Mesodermal cell (in vitro differentiated cells): ENCODE data around the gene NTMT2.
"Not testable (repeated sequence)": the region's sequence is repeated elsewhere in the genome, so short reads cannot be mapped to it uniquely, and the experiment has no call there.

Source experiments
- H3K27ac ChIP-seq: 2 replicates; pipeline ENCODE4 v1.7.0; 2013; ENCODE audit warnings: mild to moderate bottlenecking, low read depth, low read length, moderate library complexity; ENCODE audit not compliant: severe bottlenecking
- H3K36me3 ChIP-seq: 2 replicates; pipeline ENCODE4 v1.7.1; 2013; ENCODE audit warnings: mild to moderate bottlenecking, low read length, moderate library complexity; ENCODE audit not compliant: control insufficient read depth, insufficient read depth
- H3K4me1 ChIP-seq: one replicate; pipeline ENCODE4 v1.7.1; 2013; ENCODE audit warnings: mild to moderate bottlenecking, low read length; ENCODE audit not compliant: insufficient read depth, control insufficient read depth, poor library complexity, severe bottlenecking
- H3K4me3 ChIP-seq: 2 replicates; pipeline ENCODE4 v1.7.0; 2013; ENCODE audit warnings: low read length, control low read depth, mild to moderate bottlenecking; ENCODE audit not compliant: insufficient read depth, poor library complexity, severe bottlenecking; ENCODE audit errors: extremely low read depth
- H3K9me3 ChIP-seq: 2 replicates; pipeline ENCODE4 v1.7.1; 2013; ENCODE audit warnings: mild to moderate bottlenecking, low read length, moderate library complexity; ENCODE audit not compliant: control insufficient read depth
- WGBS, 2 experiments: methylation state at CpG; one replicate each; pipeline ENCODE4 v1.1.5; 2013; ENCODE audit warnings: missing lambda C conversion rate in 2 of 2; ENCODE audit not compliant: insufficient coverage in 2 of 2; 5-methylcytosine and 5-hydroxymethylcytosine counted together

NTMT2 gene

DNA sequence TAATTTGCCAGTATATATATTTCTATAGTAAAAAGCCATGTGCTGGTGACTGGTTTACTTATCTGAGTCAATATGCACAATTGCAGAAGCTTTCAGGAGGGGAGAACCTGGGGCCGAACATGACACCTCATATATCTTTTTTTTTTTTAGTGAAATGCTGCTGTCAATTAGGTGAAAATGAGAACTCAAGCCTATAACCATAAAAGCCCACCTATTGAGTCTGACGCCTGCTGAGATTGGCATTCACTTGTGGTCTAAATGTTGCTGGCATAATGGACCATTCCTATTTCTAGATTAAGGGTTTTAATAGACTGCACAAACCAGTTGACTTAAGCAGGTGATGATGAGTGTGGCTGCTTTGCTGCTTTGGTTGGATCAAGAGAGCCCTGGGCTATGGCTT, 10.8 kb downstream of the NTMT2 start:
- Histone ChIP-seq H3K9me3 (peaks cover 5% of the 10 kb centered on the region), H3K27ac (no peak overlapping the region), H3K4me3 (no peak overlapping the region), H3K4me1 (no peaks in the 10 kb centered on the region), H3K36me3 (no peaks in the 10 kb centered on the region)
- no CpG with 5 or more reads among the region's 2 CpGs for WGBS, 2 experiments

- H3K4me1 ChIP-seq: peaks cover 8% of the 10 kb centered on the region
- peaks cover 5% of the 10 kb centered on the region for H3K9me3 ChIP-seq
- H3K27ac ChIP-seq: no peak overlapping the region
- no peak overlapping the region for H3K4me3 ChIP-seq
- WGBS, 2 experiments: 100% methylated on average over 2 of the region's 2 CpGs; no CpG with 5 or more reads in 1 of the 2 experiments
- H3K36me3 ChIP-seq: no peaks in the 10 kb centered on the region
Observed at GRCh38 chr1:170157820-170158219, 12.1 kb downstream of the NTMT2 start.

GRCh38 chr1:170162459-170163246, 16.9 kb downstream of the NTMT2 start:
- Histone ChIP-seq H3K27ac (peak overlapping the region; percentile 88), H3K36me3 (no peaks in the 10 kb centered on the region), H3K4me3 (no peak overlapping the region), H3K4me1 (peaks cover 15% of the 10 kb centered on the region), H3K9me3 (no peaks in the 10 kb centered on the region)
- WGBS, 2 experiments: 50 to 59% methylated on average over 7 of the region's 8 CpGs

- Histone ChIP-seq H3K9me3 (no peaks in the 10 kb centered on the region), H3K27ac (no peak overlapping the region), H3K36me3 (no peaks in the 10 kb centered on the region), H3K4me1 (peaks cover 15% of the 10 kb centered on the region), H3K4me3 (no peak overlapping the region)
- WGBS, 2 experiments: no CpG with 5 or more reads among the region's 4 CpGs
Observed at GRCh38 chr1:170164103-170164763, 18.5 kb downstream of the NTMT2 start.

GRCh38 chr1:170166518-170167180, 20.9 kb downstream of the NTMT2 start:
- Histone ChIP-seq H3K4me3 (no peak overlapping the region), H3K4me1 (peaks cover 15% of the 10 kb centered on the region), H3K36me3 (no peaks in the 10 kb centered on the region), H3K27ac (no peak overlapping the region), H3K9me3 (no peaks in the 10 kb centered on the region)
- 88 to 100% methylated on average over 3 of the region's 7 CpGs for WGBS, 2 experiments

GRCh38 chr1:170168265-170168664, 22.5 kb downstream of the NTMT2 start:
- H3K4me3 ChIP-seq: no peak overlapping the region

DNA sequence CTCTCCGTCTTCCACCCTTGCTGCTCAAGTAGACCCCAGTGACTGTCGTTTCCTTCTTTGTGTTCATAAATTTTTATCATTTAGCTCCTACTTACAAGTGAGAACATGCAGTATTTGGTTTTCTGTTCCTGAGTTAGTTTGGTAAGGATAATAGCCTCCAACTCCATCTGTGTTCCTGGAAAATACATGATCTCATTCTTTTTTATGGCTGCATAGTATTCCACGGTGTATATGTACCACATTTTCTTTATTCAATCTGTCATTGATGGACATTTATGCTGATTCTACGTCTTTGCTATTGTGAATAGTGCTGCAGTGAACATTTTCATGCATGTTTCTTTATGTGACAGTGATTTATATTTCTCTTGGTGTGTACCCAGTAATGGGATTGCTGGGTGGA, 24.8 kb downstream of the NTMT2 start:
- H3K36me3 ChIP-seq, H3K27ac ChIP-seq, H3K4me1 ChIP-seq, H3K4me3 ChIP-seq, H3K9me3 ChIP-seq: not testable (repeated sequence)
- 86% methylated on average over 1 of the region's 4 CpGs; no CpG with 5 or more reads in 1 of the 2 experiments for WGBS, 2 experiments

More at GRCh38 chr1:170168265-170168664, 22.5 kb downstream of the NTMT2 start:
- no CpG with 5 or more reads among the region's 1 CpG for WGBS, 2 experiments
- H3K4me1 ChIP-seq: peaks cover 3% of the 10 kb centered on the region
- no peaks in the 10 kb centered on the region for H3K9me3 ChIP-seq
- H3K27ac ChIP-seq: no peak overlapping the region
- no peaks in the 10 kb centered on the region for H3K36me3 ChIP-seq

DNA sequence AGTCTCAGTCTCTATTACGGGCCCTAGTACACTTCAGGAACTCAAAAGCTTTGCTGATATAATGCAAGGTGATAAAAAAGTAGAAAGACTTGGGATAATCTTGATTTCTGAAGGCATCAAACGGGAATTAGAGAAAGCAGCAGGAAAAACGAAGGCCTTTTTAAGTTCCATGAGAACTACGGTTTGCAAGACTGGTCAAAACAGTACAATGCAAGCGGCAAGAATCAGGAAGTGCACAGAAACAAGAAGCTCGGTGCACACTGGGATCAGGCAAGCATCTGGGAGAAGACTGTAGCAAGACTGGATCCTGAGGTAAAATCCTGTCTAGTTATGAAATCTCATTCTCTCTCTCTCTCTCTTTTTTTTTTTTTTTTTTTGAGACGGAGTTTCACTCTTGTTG, 28.6 kb downstream of the NTMT2 start:
- Histone ChIP-seq H3K4me1 (no peaks in the 10 kb centered on the region), H3K27ac (no peak overlapping the region), H3K36me3 (no peaks in the 10 kb centered on the region), H3K9me3 (no peaks in the 10 kb centered on the region), H3K4me3 (no peak overlapping the region)
- 90 to 93% methylated on average over 4 to 6 of the region's 7 CpGs for WGBS, 2 experiments

GRCh38 chr1:170175041-170175440, 29.3 kb downstream of the NTMT2 start:
- no peak overlapping the region for H3K4me3 ChIP-seq
- 94 to 100% methylated on average over 1 to 3 of the region's 5 CpGs for WGBS, 2 experiments
- no peaks in the 10 kb centered on the region for H3K36me3 ChIP-seq
- no peaks in the 10 kb centered on the region for H3K4me1 ChIP-seq
- no peak overlapping the region for H3K27ac ChIP-seq
- H3K9me3 ChIP-seq: no peaks in the 10 kb centered on the region

DNA sequence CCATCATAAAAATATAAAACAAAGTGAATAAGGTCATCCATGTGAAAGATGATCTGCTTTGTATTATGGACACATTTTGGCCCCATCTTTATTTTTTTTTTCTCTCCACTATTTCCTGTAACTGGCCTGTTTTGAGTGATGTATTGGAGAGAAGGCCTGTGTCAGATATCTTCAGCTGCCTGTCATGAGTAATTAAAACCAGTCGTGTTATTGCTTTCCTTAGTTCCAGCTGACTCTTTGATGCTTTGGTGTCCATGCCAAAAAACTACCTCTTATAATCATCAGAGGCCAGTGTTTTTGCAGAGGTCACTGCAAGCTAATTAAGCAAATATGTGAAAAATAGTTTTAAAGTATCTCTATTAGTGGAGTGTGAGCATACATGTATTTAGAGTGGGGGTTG, 29.7 kb downstream of the NTMT2 start:
- Histone ChIP-seq H3K27ac (no peak overlapping the region), H3K9me3 (no peaks in the 10 kb centered on the region), H3K4me1 (no peaks in the 10 kb centered on the region), H3K4me3 (no peak overlapping the region), H3K36me3 (no peaks in the 10 kb centered on the region)
- WGBS, 2 experiments: no CpG with 5 or more reads among the region's 1 CpG
